Tibial nerve (tissue), 4 donors: ENCODE results near the gene CHST1. TPM values are rescaled to one million over a fixed set of nuclear protein-coding genes. Genes with fewer than 3 reads are reported as not detected.

ENCODE experiments used
- DNase-seq, 2 donors: peaks; one replicate each; pipeline ENCODE4 v3.0.0-alpha.2; 2019; ENCODE audit warnings: low spot score in 2 of 2
- H3K27ac ChIP-seq, 4 donors: fragments of 200-600 bp; sonication (generic) in 3 of 4; one replicate each; pipeline ENCODE4 v1.5.1; 2017 to 2019; ENCODE audit warnings: mild to moderate bottlenecking in 1 of 4
- H3K27me3 ChIP-seq, 2 donors: fragments of 200-600 bp; sonication (generic) in 1 of 2; one replicate each; pipeline versions ENCODE4 v1.5.1 to v1.6.0; 2017 to 2019
- H3K36me3 ChIP-seq, 3 donors: fragments of 200-600 bp; sonication (generic); one replicate each; pipeline ENCODE4 v1.5.1; 2018 to 2019
- H3K4me1 ChIP-seq, 4 donors: fragments of 200-600 bp; sonication (generic) in 3 of 4; one replicate each; pipeline ENCODE4 v1.5.1; 2017 to 2019
- H3K4me3 ChIP-seq, 4 donors: fragments of 200-600 bp; sonication (generic) in 3 of 4; one replicate each; pipeline ENCODE4 v1.5.1; 2017 to 2019; ENCODE audit warnings: mild to moderate bottlenecking in 1 of 4, moderate library complexity in 1 of 4
- H3K9me3 ChIP-seq, 4 donors: fragments of 200-600 bp; sonication (generic) in 3 of 4; one replicate each; pipeline ENCODE4 v1.5.1; 2017 to 2019
- EP300 ChIP-seq, 2 donors: sonication (generic); formaldehyde crosslinking; IDR thresholded peaks; one replicate each; pipeline ENCODE4 v1.6.1; 2017; ENCODE audit warnings: antibody characterized with exemption in 2 of 2, mild to moderate bottlenecking in 1 of 2
- POLR2A ChIP-seq, 2 donors: fragments of 450-650 bp; IDR thresholded peaks; one replicate each; pipeline ENCODE4 v1.6.1; 2017; ENCODE audit warnings: antibody characterized with exemption in 2 of 2, mild to moderate bottlenecking in 2 of 2, moderate library complexity in 2 of 2
- WGBS, 2 donors: methylation state at CpG; one replicate each; pipeline ENCODE4 v1.1.5; 2018; 5-methylcytosine and 5-hydroxymethylcytosine counted together
- small RNA-seq: library from RNA; depleted of rRNA; stranded (forward); fragments of <200 nt; gene quantifications from one replicate; pipeline ENCODE3, GENCODE V24; 2016
- total RNA-seq, 4 donors: library from RNA; depleted of rRNA; stranded (reverse); fragments of >200 nt; gene quantifications; one replicate each; pipeline ENCODE4 v1.1.0, GENCODE V29; 2016
- TF ChIP-seq, protein P1 (sequence below), 5 experiments: fragments of 200-600 bp in 3 of 5; fragments of 450-650 bp in 2 of 5; sonication (generic) in 3 of 5; IDR thresholded peaks; one replicate each; pipeline ENCODE4 v1.5.1; 2016 to 2019; ENCODE audit warnings: antibody characterized with exemption in 5 of 5, mild to moderate bottlenecking in 3 of 5, moderate library complexity in 2 of 5

The CHST1 gene
- total RNA-seq, 4 donors from 2014 or later, result 1.2 to 3.6 (median 1.6) TPM

DNA sequence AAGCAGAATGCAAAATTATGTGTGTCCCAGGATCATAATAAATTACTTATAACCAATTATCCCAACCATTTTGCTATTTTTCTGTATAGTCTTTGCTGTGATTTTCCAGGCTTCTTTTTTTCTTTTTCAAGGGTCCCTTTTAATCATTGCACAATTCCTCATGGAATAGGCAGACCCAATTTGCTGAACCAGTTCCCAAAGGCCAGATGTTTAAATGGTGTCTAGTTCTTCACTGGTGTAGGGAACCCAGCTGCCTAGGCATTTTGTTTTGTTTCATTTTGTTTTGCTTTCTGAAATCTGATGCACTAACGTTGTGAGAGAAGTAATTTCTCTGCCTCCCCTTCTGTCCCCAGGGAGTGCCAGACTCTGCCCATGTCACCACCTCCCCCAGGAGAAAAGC, 60.4 kb downstream of the CHST1 start:
- Histone ChIP-seq H3K4me1 (no peaks in the 10 kb centered on the region), H3K27ac (no peak overlapping the region), H3K36me3 (no peaks in the 10 kb centered on the region), H3K27me3 (peaks cover 0 to 7% of the 10 kb centered on the region in 2 donors), H3K4me3 (no peak overlapping the region), H3K9me3 (peaks cover 0 to 8% (median 0%) of the 10 kb centered on the region in 4 donors)
- 23 to 45% methylated on average over 1 of the region's 1 CpG for WGBS, 2 donors
- TF ChIP-seq, protein P1, sequence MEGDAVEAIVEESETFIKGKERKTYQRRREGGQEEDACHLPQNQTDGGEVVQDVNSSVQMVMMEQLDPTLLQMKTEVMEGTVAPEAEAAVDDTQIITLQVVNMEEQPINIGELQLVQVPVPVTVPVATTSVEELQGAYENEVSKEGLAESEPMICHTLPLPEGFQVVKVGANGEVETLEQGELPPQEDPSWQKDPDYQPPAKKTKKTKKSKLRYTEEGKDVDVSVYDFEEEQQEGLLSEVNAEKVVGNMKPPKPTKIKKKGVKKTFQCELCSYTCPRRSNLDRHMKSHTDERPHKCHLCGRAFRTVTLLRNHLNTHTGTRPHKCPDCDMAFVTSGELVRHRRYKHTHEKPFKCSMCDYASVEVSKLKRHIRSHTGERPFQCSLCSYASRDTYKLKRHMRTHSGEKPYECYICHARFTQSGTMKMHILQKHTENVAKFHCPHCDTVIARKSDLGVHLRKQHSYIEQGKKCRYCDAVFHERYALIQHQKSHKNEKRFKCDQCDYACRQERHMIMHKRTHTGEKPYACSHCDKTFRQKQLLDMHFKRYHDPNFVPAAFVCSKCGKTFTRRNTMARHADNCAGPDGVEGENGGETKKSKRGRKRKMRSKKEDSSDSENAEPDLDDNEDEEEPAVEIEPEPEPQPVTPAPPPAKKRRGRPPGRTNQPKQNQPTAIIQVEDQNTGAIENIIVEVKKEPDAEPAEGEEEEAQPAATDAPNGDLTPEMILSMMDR (IDR thresholded peaks at IDR 0.05), result no peak
- TF ChIP-seq POLR2A (IDR thresholded peaks at IDR 0.05) (no peak), EP300 (IDR thresholded peaks at IDR 0.05) (no peak)
- no peak for DNase-seq

DNA sequence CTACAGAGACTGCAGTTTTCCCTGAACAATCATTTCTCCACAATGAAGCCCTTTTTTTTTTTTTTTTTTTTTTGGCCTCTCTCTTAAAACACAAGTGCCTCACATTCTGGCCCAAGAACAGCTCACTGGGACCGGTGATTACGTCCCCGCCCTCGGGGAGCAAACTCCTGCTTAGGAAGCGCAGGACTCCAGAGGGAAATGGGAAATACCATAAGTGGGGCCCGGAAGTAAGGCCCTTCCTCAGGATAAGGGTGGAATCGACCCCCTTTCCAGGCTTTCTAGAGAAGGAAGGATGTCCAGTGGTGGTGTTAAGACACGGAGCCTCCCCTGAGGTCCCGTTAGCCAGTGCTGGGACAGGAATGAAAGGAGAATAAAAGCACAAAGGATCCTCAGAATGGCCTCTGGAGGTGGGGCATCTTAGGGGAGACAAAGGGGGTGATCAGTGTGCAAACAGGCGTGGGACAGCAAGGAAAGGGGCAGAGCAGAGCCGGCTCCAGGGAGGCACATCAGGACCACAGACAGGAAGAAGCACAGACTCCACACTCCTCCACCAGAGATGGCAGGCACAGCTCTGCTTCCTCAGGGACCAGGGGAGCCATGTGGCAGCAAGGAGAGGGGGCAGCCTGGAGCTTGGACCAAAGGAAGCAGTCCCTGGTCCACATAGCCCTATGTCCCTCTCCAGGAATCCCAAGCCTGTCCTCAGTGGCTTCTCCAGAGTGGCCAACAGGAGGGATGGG, 61.3 kb downstream of the CHST1 start:
- 8 to 12% methylated on average over 11 of the region's 11 CpGs for whole genome bisulfite sequencing, 2 donors
- no peak for DNase-seq
- Histone ChIP-seq H3K4me3 (no peak overlapping the region), H3K9me3 (peaks cover 0 to 5% (median 0%) of the 10 kb centered on the region in 4 donors), H3K36me3 (no peaks in the 10 kb centered on the region), H3K27me3 (peaks cover 0 to 7% of the 10 kb centered on the region in 2 donors), H3K27ac (no peak overlapping the region), H3K4me1 (no peaks in the 10 kb centered on the region)
- TF ChIP-seq POLR2A (IDR thresholded peaks at IDR 0.05) (no peak), EP300 (IDR thresholded peaks at IDR 0.05) (no peak)
- TF ChIP-seq, protein P1 (IDR thresholded peaks at IDR 0.05), result no peak

DNA sequence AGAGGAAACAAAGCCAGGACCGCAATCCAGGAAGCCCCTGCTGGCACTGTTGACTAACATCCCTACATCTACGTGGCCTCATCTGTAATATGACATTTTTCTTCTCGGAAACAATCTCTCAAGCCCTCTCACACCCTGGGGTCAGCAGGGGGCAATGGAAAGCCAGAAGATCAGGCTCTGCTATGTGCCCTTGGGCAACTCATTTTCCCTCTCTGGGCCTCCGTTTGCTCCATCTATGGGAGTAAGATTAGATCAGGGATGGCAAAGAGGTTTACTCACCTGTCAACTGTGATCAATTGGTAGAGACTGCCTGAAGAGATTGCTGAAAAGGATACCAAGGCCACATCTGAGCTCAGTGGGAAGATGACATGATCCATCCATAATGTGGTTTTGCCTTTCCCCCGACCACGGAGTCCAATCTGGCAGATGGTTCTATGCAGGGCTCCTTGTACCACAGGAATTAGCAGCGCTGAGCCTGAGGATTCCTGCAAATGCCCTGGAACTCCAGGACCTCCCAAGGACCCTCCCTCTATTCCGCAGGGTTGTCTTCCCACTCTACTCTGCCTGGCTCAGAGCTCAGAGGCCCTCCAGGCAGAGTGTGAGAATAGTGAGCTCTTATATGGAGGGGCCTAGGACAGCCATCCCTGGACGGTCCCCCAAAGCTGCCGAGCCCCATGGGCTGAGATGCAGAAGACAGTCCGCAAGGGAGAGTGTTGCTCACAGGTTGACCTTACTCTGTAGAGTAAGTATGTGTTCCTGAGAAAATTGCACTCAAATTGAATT, 66.1 kb downstream of the CHST1 start:
- H3K27me3 ChIP-seq, result peaks cover 0 to 3% of the 10 kb centered on the region in 2 donors
- peaks cover 0 to 5% (median 0%) of the 10 kb centered on the region in 4 donors for H3K9me3 ChIP-seq
- WGBS, 2 donors, result 65 to 73% methylated on average over 10 to 11 of the region's 11 CpGs
- no peak for DNase-seq
- H3K4me1 ChIP-seq, result no peaks in the 10 kb centered on the region
- no peak overlapping the region for H3K27ac ChIP-seq
- no peak for TF ChIP-seq EP300 (IDR thresholded peaks at IDR 0.05)
- no peaks in the 10 kb centered on the region for H3K36me3 ChIP-seq
- H3K4me3 ChIP-seq, result no peak overlapping the region

Small RNAs within 50 kb of the gene (small RNA-seq; reads per million reads assigned to genes)
- not detected for gene MIR7154

Other genes with a start within 250 kb of the CHST1 start
- 10 to 100 TPM; 20.5 to 33.5 (median 27.2) TPM for gene SLC35C1, start 139.5 kb upstream of the CHST1 start, total RNA-seq
- 10 to 100 TPM; 48.8 to 96.4 (median 54.6) TPM for gene CRY2, start 181.9 kb upstream of the CHST1 start, total RNA-seq
- gene MAPK8IP1, start 220.0 kb upstream of the CHST1 start, total RNA-seq, result 100 to 1,000 TPM; 165 to 298 (median 230) TPM
- 1 to 10 TPM in 2 of 4 donors, not detected in 2; 1.0 to 7.2 TPM for gene FREY1, start 241.6 kb upstream of the CHST1 start, total RNA-seq